HG03432 (cell line): Measurements from ENCODE around the gene SFMBT1.
"Not testable (repeated sequence)": the region's sequence is repeated elsewhere in the genome, so short reads cannot be mapped to it uniquely, and the experiment has no call there.

Source experiments
- ATAC-seq: cut with Tn5 transposase; IDR thresholded peaks from one replicate; pipeline ENCODE4 v1.9.1; 2021; ENCODE audit warnings: mild to moderate bottlenecking, moderate library complexity; ENCODE audit not compliant: unreplicated experiment

Gene SFMBT1

DNA sequence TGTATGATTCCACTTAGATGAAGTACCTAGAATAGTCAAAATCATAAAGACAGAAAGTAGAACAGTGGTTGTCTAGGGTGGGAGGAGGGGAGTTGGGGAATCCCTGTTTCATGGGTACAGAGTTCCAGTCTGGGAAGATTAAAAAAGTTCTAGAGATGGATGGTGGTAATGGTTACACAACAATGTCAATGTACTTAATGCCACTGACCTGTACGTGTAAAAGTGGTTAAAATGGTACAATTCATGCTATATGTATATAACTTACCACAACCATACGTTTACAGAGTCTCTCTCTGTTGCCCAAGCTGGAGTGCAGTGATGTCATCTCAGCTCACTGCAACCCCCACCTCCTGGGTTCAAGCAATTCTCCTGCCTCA, 6.5 kb downstream of the SFMBT1 start:
- no peak for ATAC-seq

DNA sequence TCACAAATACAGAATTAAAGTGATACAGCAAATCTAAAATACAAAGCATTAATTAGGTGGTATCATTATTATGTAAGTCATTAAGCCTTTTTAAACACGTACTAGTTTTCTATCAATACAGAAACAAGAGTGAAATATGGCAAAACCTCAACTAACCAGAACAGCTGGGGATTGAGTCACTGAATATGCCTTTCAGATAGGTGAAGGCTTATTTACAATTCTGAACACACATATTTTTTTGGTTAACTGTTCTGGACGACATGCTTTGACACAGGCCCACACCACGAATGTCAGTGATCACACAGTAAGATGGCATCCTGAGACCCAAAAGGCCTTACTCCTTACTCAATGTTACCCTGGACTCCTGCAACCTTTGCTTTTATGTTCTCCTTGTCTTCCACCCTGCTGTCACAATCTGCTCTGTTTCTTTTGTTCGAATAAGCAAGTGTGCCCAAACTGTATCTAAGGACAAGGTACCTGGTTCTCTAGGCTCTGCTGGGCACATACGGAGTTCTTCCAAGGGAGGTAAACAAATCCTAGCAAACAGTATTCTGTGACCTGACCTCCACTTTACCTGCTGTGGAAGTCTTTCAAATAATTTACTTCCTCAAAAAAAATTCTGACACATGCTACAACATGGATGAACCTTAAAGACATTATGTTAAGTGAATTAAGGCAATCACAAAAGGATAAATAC, 7.0 kb downstream of the SFMBT1 start:
- ATAC-seq: no peak

DNA sequence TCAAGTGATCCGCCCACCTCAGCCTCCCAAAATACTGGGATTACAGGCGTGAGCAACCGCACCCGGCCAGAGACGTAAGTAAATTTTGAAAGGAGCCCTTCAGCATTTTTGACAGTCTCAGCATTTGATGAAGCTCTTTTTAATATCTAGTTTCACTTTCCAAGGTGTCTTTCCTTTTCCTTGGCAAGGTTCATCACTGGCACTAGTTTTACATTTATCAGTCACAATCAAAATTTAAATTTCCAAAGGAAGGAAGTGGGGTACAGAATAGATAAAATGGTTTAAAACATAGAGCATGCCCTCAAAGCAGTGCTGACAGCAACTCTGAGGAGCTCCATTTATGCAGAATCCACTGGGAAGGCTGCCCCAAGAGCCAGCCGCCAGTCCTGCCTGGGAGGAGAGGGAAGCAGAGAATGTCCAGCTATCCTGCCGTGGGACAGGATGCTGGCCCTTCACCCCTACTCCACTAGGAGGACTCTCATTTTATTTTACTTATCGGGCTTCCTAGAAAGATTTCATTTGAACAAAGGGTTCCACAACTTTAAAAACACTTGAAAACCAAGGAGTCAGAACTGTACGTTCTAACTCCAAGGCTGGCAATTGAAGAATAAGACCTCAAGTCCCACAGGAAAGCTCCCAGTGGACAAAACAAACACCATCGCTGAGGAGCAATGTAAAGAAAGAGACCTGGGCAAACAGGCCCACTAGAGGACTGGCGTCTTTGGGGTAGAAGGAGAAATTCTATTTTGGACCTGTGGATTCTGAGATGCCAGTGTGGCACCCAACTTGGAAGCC, 9.9 kb downstream of the SFMBT1 start:
- no peak for ATAC-seq

- ATAC-seq: not testable (repeated sequence)
Observed at GRCh38 chr3:53035018-53035417, 10.9 kb downstream of the SFMBT1 start.

GRCh38 chr3:53034411-53034810, 11.5 kb downstream of the SFMBT1 start:
- ATAC-seq: not testable (repeated sequence)

GRCh38 chr3:53032609-53033008, 13.3 kb downstream of the SFMBT1 start:
- ATAC-seq: no peak

- no peak for ATAC-seq
Observed at GRCh38 chr3:53030619-53031449, 15.0 kb downstream of the SFMBT1 start.

DNA sequence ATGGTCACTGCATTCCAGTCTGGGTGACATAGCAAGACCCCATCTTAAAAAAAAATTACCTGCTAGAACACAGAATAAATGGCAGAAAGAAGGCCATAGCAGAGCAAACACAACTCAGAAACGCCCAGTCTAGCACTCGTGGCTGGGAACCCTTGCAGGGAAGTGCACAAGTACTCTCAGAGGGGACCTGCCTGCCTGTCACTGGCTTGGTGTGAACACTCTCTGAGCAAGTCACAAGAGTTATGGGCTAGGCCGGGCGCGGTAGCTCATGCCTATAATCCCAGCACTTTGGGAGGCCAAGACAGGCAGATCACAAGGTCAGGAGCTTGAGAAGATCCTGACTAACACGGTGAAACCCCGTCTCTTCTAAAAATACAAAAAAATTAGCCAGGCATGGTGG, 17.2 kb downstream of the SFMBT1 start:
- no peak for ATAC-seq

DNA sequence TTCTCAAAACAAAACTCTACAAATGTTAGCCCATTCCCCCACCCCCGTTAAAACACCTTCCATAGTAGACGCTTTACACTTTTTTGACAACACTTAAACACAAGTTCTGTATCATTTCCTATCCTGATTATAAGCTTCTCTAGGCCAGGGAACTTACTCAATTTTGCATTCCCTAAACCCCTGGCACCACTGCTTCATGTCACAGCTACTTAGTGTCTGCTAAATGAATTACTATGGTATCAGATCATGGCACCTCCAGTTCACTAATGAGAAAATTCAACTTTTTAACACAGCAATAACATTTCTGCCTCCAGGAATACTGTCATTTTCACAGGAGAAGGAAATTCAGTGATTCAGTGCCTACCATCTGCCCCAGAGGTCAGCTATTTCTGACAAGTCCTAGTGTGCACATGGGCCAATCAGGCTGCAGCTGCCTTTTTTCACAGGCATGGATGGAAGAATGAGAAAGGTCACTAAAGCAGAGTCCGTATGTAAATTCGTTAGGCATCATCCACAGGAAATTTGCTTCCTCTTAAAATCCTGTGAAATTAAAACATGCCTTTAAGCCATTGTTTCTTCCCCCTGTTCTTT, 18.5 kb downstream of the SFMBT1 start:
- ATAC-seq: no peak

DNA sequence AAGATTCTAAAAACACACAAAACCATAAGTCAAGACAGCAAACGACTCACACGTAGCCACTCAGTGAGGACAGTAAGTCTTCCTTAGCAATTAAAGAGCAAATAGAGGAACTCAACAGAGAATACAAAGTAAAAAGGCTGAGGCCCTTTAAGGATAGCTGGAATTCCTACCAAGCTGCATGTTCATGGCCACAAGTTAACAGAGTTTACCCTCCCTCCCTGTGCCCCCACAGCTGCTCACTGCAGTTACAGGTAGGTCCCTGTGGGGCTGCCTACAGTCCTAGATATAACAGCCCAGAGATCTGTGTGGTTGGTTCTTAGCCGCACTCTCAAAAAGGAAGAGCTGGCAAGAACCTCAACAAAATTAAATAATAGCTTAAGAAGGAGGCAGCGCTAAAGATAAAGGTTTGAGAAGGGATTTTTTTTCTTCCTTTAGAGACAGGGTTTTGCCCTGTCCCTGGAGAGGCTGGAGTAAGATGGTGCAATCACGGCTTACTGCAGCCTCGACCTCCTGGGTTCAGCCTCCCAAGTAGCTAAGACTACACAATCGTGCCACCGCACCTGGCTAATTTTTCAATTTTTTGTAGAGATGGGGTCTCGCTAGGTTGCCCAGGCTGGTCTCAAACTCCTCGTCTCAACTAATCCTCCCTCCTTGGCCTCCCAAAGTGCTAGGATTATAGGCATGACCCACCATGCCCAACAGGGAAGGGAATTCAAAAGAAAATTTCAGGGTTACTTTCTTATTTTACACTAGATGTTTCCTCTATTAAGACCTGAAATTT, 19.3 kb downstream of the SFMBT1 start:
- ATAC-seq: no peak

GRCh38 chr3:53024315-53024714, 21.6 kb downstream of the SFMBT1 start:
- ATAC-seq: no peak

GRCh38 chr3:53023072-53023823, 22.6 kb downstream of the SFMBT1 start:
- no peak for ATAC-seq

GRCh38 chr3:53022647-53023046, 23.2 kb downstream of the SFMBT1 start:
- ATAC-seq: no peak

DNA sequence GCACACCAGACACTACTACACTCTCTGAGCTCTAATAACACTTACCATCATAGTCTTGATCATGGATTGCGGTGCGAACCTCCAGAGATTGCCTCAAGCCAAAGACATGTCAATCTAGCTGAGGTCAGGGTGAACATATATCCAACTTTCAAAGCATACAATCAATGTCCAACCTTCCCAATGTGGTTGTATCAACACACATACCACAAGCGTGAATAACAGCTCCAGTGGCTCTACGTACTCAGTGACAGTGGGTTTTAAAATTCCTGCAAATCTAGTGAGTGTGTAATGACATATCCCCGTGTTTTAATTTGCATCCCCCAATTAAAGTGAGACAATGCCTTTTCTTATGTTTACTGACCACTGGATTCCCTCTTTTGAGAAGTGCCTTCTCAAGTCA, 29.6 kb downstream of the SFMBT1 start:
- ATAC-seq: no peak

DNA sequence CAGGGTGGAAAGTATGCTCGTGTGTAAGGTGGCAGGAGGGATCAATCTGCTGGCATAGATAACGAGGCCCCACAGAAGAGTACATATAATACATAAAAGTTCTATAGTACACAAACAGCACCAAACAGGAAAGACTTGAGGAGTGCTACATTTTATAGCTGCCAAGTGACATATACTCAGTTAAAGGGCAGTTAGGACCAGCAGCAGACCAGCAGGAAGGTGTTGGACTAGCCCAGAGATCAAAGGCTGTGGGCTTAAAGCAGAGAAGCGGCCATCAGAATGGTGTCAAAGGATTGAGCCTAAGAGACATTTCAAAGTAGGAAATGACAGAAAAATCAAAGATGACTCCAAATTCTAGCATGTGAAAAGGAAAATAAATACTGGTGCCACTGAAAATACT, 34.5 kb downstream of the SFMBT1 start:
- ATAC-seq: no peak

DNA sequence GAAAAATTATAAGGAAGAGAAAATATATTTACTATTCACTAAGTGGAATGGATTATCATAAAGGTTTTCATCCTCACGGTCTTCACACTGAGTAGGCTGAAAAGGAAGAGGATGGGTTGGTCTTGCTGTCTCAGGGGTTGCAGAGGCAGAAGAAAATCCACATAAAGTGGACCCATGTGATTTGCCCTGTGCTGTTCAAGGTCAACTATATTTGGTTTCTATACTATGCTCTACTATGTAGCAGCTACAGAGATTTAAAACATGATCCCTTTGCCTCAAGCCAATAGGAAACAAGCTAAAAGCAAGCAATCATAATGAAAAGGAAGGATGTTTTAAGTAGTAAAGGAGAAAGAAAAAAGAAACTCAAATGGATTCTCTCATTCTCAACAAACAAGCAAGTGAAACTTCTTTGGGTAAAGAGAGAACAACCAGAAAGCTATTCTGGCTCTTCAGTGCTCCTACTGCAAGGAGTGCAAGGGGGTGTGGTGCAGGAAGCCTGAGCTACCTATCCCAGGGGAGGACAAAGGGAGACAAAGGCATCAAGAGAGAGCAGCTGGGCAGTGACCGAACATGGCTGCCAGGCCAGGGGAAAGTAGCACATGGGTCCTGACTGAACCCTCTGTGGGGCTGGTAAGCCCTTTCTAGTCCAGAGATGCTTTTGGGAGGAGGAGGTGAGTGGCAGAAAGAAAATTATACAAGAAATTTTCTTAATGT, 35.9 kb downstream of the SFMBT1 start:
- ATAC-seq: no peak

- ATAC-seq: no peak
Observed at GRCh38 chr3:53008932-53009331, 36.9 kb downstream of the SFMBT1 start.

DNA sequence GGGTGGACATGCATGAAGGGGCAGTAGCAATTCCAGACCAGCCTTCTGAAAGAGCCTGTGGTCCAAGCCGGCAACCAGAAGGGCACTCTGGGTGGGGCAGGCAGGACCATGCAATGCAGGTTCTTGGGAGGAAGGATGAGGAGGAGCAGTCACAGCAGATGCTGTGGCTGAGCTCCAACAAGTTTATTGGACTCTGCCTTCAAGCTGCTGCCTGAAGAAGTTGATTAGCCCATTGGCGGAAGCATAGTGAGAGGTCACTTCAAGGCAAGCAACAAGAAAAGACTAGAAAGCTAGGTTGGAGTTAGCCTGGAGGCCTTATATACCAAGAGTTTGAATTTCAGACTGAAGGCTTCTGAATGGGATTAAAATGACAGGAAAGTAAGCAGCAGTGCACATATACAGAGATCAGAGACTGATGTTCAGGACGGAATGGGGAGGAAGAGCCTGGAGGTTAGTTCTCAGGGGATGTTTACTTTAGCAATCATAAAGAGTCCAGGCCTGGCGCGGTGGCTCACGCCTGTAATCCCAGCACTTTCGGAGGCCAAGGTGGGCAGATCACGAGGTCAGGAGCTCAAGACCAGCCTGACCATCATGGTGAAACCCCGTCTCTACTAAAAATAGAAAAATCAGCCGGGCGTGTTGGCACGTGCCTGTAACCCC, 39.9 kb downstream of the SFMBT1 start:
- ATAC-seq: no peak

DNA sequence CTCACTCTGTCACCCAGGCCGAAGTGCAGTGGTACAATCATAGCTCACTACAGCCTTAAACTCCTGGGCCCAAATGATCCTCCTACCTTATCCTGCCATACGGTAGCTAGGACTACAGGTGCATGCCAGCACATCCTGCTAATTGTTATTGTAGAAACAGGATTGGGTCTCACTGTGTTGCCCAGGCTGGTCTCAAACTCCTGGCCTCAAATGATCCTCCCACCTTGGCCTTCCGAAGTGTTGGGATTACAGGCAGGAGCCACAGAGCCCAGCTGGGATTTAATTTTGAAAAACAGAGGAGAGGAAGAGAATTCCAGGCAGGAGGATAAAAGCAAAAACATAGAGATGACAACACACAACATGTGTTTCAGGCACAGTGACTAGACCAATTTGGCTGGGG, 40.5 kb downstream of the SFMBT1 start:
- ATAC-seq: no peak
